Mesenchymal stem cell (in vitro differentiated cells and primary cell): ENCODE results near the gene CDRT15.

Experiments
- DNase-seq: peaks from one replicate; pipeline ENCODE4 v3.0.0-alpha.2; 2013
- H2AFZ ChIP-seq: one replicate; pipeline ENCODE4 v1.6.1; 2013; ENCODE audit warnings: low read depth, mild to moderate bottlenecking, control low read depth, inconsistent platforms, low read length, moderate library complexity
- H2AK5ac ChIP-seq: 2 replicates; pipeline ENCODE4 v1.6.1; 2013; ENCODE audit warnings: low read length, moderate library complexity, mild to moderate bottlenecking, inconsistent platforms; ENCODE audit not compliant: severe bottlenecking
- H2BK120ac ChIP-seq: one replicate; pipeline ENCODE4 v1.6.1; 2013; ENCODE audit warnings: low read depth, mild to moderate bottlenecking, inconsistent platforms, low read length, moderate library complexity
- H2BK12ac ChIP-seq, 2 experiments: one replicate each; pipeline ENCODE4 v1.6.1; 2013; ENCODE audit warnings: inconsistent platforms in 2 of 2, low read length in 2 of 2, mild to moderate bottlenecking in 2 of 2, moderate library complexity in 2 of 2, control low read depth in 1 of 2
- H2BK15ac ChIP-seq: one replicate; pipeline ENCODE4 v1.6.1; 2013; ENCODE audit warnings: mild to moderate bottlenecking, low read depth, inconsistent platforms; ENCODE audit not compliant: poor library complexity, severe bottlenecking
- H2BK5ac ChIP-seq: 2 replicates; pipeline ENCODE4 v1.6.1; 2013; ENCODE audit warnings: low read depth, mild to moderate bottlenecking, low read length, control low read depth, inconsistent platforms; ENCODE audit not compliant: poor library complexity, severe bottlenecking
- H3K14ac ChIP-seq, 2 experiments: one replicate each; pipeline ENCODE4 v1.6.1; 2013; ENCODE audit warnings: inconsistent platforms in 2 of 2, low read length in 2 of 2, control low read depth in 1 of 2, mild to moderate bottlenecking in 1 of 2, moderate library complexity in 1 of 2
- H3K18ac ChIP-seq, 2 experiments: one replicate each; pipeline ENCODE4 v1.6.1; 2013; ENCODE audit warnings: inconsistent platforms in 2 of 2, low read length in 2 of 2, control low read depth in 1 of 2, low read depth in 1 of 2, mild to moderate bottlenecking in 1 of 2
- H3K23ac ChIP-seq, 2 experiments: one replicate each; pipeline ENCODE4 v1.6.1; 2013; ENCODE audit warnings: inconsistent platforms in 2 of 2, low read length in 2 of 2, mild to moderate bottlenecking in 2 of 2, moderate library complexity in 2 of 2, control low read depth in 1 of 2
- H3K27ac ChIP-seq: 2 replicates; pipeline ENCODE4 v1.5.1; 2013; ENCODE audit warnings: mild to moderate bottlenecking, moderate library complexity, low read length, control low read depth, inconsistent platforms; ENCODE audit not compliant: poor library complexity, severe bottlenecking
- H3K27me3 ChIP-seq, 2 experiments: 2 replicates each; pipeline versions ENCODE4 v1.6.1 to v1.7.0; 2013; ENCODE audit warnings: low read length in 2 of 2, mild to moderate bottlenecking in 2 of 2, moderate library complexity in 2 of 2, control low read depth in 1 of 2, inconsistent platforms in 1 of 2; ENCODE audit not compliant: control insufficient read depth in 1 of 2, insufficient read depth in 1 of 2
- H3K36me3 ChIP-seq, 2 experiments: 2 replicates each; pipeline versions ENCODE4 v1.6.1 to v1.7.0; 2013; ENCODE audit warnings: low read length in 2 of 2, control low read depth in 1 of 2, inconsistent platforms in 1 of 2, low read depth in 1 of 2, mild to moderate bottlenecking in 1 of 2; ENCODE audit not compliant: insufficient read depth in 2 of 2, control insufficient read depth in 1 of 2
- H3K4ac ChIP-seq, 2 experiments: one replicate each; pipeline ENCODE4 v1.6.1; 2013; ENCODE audit warnings: inconsistent platforms in 2 of 2, low read length in 2 of 2, mild to moderate bottlenecking in 2 of 2, moderate library complexity in 2 of 2, control low read depth in 1 of 2, low read depth in 1 of 2
- H3K4me1 ChIP-seq: 2 replicates; pipeline ENCODE4 v1.6.1; 2013; ENCODE audit warnings: low read depth, low read length, control low read depth; ENCODE audit not compliant: control insufficient read depth, insufficient read depth
- H3K4me2 ChIP-seq: 2 replicates; pipeline ENCODE4 v1.6.1; 2013; ENCODE audit warnings: low read length, mild to moderate bottlenecking, inconsistent platforms; ENCODE audit not compliant: poor library complexity, severe bottlenecking
- H3K4me3 ChIP-seq, 2 experiments: 2 replicates each; pipeline versions ENCODE4 v1.5.1 to v1.7.0; 2013; ENCODE audit warnings: low read length in 2 of 2, mild to moderate bottlenecking in 2 of 2, control low read depth in 1 of 2, low read depth in 1 of 2; ENCODE audit not compliant: insufficient read depth in 1 of 2
- H3K79me1 ChIP-seq: replicated peaks from 2 replicates; pipeline ENCODE4 v1.6.1; 2013; ENCODE audit warnings: mild to moderate bottlenecking, control low read depth, low read length, inconsistent platforms; ENCODE audit not compliant: poor library complexity, severe bottlenecking
- H3K9ac ChIP-seq: 2 replicates; pipeline ENCODE4 v1.7.0; 2013; ENCODE audit warnings: mild to moderate bottlenecking, low read length, moderate library complexity
- H3K9me3 ChIP-seq: 2 replicates; pipeline ENCODE4 v1.7.0; 2013; ENCODE audit warnings: mild to moderate bottlenecking, low read length; ENCODE audit not compliant: control insufficient read depth
- H4K8ac ChIP-seq: one replicate; pipeline ENCODE4 v1.6.1; 2013; ENCODE audit warnings: inconsistent platforms, mild to moderate bottlenecking, low read length, moderate library complexity
- H4K91ac ChIP-seq: one replicate; pipeline ENCODE4 v1.6.1; 2013; ENCODE audit warnings: mild to moderate bottlenecking, low read length, inconsistent platforms
- WGBS: methylation state at CpG from one replicate; pipeline ENCODE4 v1.1.7; 2013; ENCODE audit warnings: mixed read lengths; 5-methylcytosine and 5-hydroxymethylcytosine counted together

Gene CDRT15

GRCh38 chr17:14225254-14225980, 11.2 kb downstream of the CDRT15 start:
- no peaks in the 10 kb centered on the region for H3K9me3 ChIP-seq
- H3K27ac ChIP-seq = no peak overlapping the region
- WGBS = 83% methylated on average over 8 of the region's 10 CpGs
- no peak overlapping the region for H2AK5ac ChIP-seq
- H3K9ac ChIP-seq = no peak overlapping the region
- H2BK12ac ChIP-seq = no peak overlapping the region
- H2BK5ac ChIP-seq = no peak overlapping the region
- H2AFZ ChIP-seq = no peak overlapping the region
- H3K79me1 ChIP-seq = no peaks in the 10 kb centered on the region
- no peak overlapping the region for H4K8ac ChIP-seq
- DNase-seq = no peak
- no peak overlapping the region for H2BK120ac ChIP-seq
- no peaks in the 10 kb centered on the region for H3K27me3 ChIP-seq
- H2BK15ac ChIP-seq = no peak overlapping the region
- H3K4me3 ChIP-seq = no peak overlapping the region
- no peak overlapping the region for H3K4me2 ChIP-seq
- no peak overlapping the region for H3K14ac ChIP-seq
- H3K18ac ChIP-seq = no peak overlapping the region
- H3K4me1 ChIP-seq = no peaks in the 10 kb centered on the region
- H3K36me3 ChIP-seq = no peaks in the 10 kb centered on the region
- no peak overlapping the region for H4K91ac ChIP-seq
- H3K23ac ChIP-seq = no peak overlapping the region
- H3K4ac ChIP-seq = no peak overlapping the region

- Histone ChIP-seq H3K9me3 (no peaks in the 10 kb centered on the region), H2AK5ac (no peak overlapping the region)
Measured at GRCh38 chr17:14222611-14223010, 14.1 kb downstream of the CDRT15 start.

GRCh38 chr17:14214271-14214670, 22.4 kb downstream of the CDRT15 start:
- H4K8ac ChIP-seq = no peak overlapping the region
- no peak overlapping the region for H3K4me3 ChIP-seq
- no peak overlapping the region for H2BK120ac ChIP-seq
- 100% methylated on average over 2 of the region's 2 CpGs for WGBS
- H3K18ac ChIP-seq = no peak overlapping the region
- no peak overlapping the region for H2BK15ac ChIP-seq
- no peaks in the 10 kb centered on the region for H3K4me1 ChIP-seq
- H3K4me2 ChIP-seq = no peak overlapping the region
- no peaks in the 10 kb centered on the region for H3K27me3 ChIP-seq
- H2AK5ac ChIP-seq = no peak overlapping the region
- no peak overlapping the region for H3K9ac ChIP-seq
- peaks cover 8 to 14% of the 10 kb centered on the region in 2 experiments for H3K36me3 ChIP-seq
- H3K4ac ChIP-seq = no peak overlapping the region
- no peak overlapping the region for H2AFZ ChIP-seq
- H3K14ac ChIP-seq = no peak overlapping the region
- no peak overlapping the region for H3K23ac ChIP-seq
- DNase-seq = no peak
- H4K91ac ChIP-seq = no peak overlapping the region
- H2BK5ac ChIP-seq = no peak overlapping the region
- no peak overlapping the region for H3K27ac ChIP-seq
- H3K9me3 ChIP-seq = no peaks in the 10 kb centered on the region
- no peaks in the 10 kb centered on the region for H3K79me1 ChIP-seq
- H2BK12ac ChIP-seq = no peak overlapping the region

More at GRCh38 chr17:14222611-14223010, 14.1 kb downstream of the CDRT15 start:
- no peak for DNase-seq
- Histone ChIP-seq H3K4me1 (no peaks in the 10 kb centered on the region), H2BK12ac (no peak overlapping the region), H3K18ac (no peak overlapping the region), H4K91ac (no peak overlapping the region), H2BK5ac (no peak overlapping the region), H3K4me3 (no peak overlapping the region), H3K9ac (no peak overlapping the region), H3K4me2 (no peak overlapping the region), H3K23ac (no peak overlapping the region), H4K8ac (no peak overlapping the region), H3K4ac (no peak overlapping the region), H2BK15ac (no peak overlapping the region), H3K27me3 (no peaks in the 10 kb centered on the region), H3K14ac (no peak overlapping the region), H3K79me1 (no peaks in the 10 kb centered on the region), H3K27ac (no peak overlapping the region), H2AFZ (no peak overlapping the region), H2BK120ac (no peak overlapping the region), H3K36me3 (no peaks in the 10 kb centered on the region)
- WGBS = 96% methylated on average over 4 of the region's 4 CpGs

GRCh38 chr17:14212401-14212800, 24.3 kb downstream of the CDRT15 start:
- Histone ChIP-seq H3K4me2 (no peak overlapping the region), H4K8ac (no peak overlapping the region), H2BK5ac (no peak overlapping the region), H2BK12ac (no peak overlapping the region), H3K4ac (no peak overlapping the region), H3K36me3 (peaks cover 21 to 23% of the 10 kb centered on the region in 2 experiments), H2BK120ac (no peak overlapping the region), H3K14ac (no peak overlapping the region), H3K4me1 (no peaks in the 10 kb centered on the region), H3K4me3 (no peak overlapping the region), H4K91ac (no peak overlapping the region), H3K27ac (no peak overlapping the region), H2AFZ (no peak overlapping the region), H3K79me1 (no peaks in the 10 kb centered on the region), H3K23ac (no peak overlapping the region), H3K18ac (no peak overlapping the region), H3K9ac (no peak overlapping the region), H3K9me3 (no peaks in the 10 kb centered on the region), H3K27me3 (no peaks in the 10 kb centered on the region), H2AK5ac (no peak overlapping the region), H2BK15ac (no peak overlapping the region)
- WGBS = 97% methylated on average over 11 of the region's 12 CpGs
- DNase-seq = no peak
